ENCODE measurements around the gene PHTF2.

- TF ChIP-seq CTCF (optimal IDR thresholded peaks at IDR 0.05 in 1 of 3, IDR thresholded peaks at IDR 0.05 in 1 of 3, conservative IDR thresholded peaks at IDR 0.05 in 1 of 3; ENCODE audit: extremely low read depth in 1 of 3, insufficient read depth in 2 of 3, low read length in 3 of 3) (no peak), EZH2 (IDR thresholded peaks at IDR 0.05; ENCODE audit: low read length) (no peak)
These were observed 20.4 kb downstream of the PHTF2 start for GRCh38 chr7:77819021-77819420.
